ENCODE measurements around the gene MRTFA.

Gene MRTFA

DNA sequence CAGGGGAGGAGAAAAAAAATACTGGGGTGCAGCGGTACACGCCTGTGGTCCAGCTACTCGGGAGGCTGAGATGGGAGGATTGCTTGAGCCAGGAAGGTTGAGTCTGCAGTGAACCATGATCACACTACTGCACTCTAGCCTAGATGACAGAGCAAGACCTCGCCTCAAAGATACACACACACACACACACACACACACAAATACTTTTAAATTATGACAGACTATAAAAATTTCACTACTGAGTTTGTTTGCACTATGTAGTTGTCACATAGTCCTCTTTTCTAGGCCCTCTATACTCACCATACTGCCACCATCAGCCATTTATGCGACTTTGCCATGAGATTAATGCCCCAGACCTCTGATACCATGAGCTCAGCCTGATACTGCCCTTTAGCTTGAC lies 109.6 kb downstream of the MRTFA start:
- no peak for DNase-seq (ENCODE audit: extremely low read depth, low read depth)
- TF ChIP-seq, protein P1, sequence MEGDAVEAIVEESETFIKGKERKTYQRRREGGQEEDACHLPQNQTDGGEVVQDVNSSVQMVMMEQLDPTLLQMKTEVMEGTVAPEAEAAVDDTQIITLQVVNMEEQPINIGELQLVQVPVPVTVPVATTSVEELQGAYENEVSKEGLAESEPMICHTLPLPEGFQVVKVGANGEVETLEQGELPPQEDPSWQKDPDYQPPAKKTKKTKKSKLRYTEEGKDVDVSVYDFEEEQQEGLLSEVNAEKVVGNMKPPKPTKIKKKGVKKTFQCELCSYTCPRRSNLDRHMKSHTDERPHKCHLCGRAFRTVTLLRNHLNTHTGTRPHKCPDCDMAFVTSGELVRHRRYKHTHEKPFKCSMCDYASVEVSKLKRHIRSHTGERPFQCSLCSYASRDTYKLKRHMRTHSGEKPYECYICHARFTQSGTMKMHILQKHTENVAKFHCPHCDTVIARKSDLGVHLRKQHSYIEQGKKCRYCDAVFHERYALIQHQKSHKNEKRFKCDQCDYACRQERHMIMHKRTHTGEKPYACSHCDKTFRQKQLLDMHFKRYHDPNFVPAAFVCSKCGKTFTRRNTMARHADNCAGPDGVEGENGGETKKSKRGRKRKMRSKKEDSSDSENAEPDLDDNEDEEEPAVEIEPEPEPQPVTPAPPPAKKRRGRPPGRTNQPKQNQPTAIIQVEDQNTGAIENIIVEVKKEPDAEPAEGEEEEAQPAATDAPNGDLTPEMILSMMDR (IDR thresholded peaks at IDR 0.05; ENCODE audit: low read depth, low read length, missing control alignments): no peak
- no peak overlapping the region for H3K4me3 ChIP-seq (replicated peaks; ENCODE audit: low read depth, low read length)

DNA sequence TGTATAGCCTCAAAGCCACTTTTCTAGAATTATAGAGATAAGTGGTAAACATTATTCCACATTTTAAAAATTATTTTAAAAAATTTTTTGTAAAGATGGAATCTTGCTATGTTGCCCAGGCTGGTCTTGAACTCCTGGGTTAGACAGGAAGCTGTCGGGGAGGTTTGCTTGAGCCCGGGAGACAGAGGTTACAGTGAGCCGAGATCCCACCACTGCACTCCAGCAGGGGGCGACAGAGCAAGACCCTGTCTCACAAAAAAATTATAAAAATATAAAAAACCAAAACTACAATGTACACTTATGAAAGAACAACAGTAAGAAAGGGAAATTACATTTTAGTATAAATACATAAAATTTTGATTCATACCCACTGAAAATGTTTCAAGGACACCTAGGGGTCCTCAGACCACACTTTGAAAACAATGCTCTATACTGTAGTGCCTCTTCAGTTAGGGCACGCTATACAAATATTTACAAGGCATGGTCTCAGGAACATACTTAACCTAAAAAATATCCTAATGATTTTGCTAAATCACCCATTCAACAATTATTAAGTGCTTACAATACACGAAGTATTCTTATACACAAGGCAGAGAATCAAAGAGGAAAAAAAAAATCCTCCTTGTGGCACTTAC lies 111.2 kb downstream of the MRTFA start:
- DNase-seq (ENCODE audit: extremely low read depth, low read depth): no peak
- no peak overlapping the region for H3K4me3 ChIP-seq (replicated peaks; ENCODE audit: low read depth, low read length)
- TF ChIP-seq, protein P1 (IDR thresholded peaks at IDR 0.05; ENCODE audit: low read depth, low read length, missing control alignments): peak; percentile 86

- TF ChIP-seq, protein P1 (IDR thresholded peaks at IDR 0.05; ENCODE audit: low read depth, low read length, missing control alignments): peak; percentile 28
- H3K4me3 ChIP-seq (replicated peaks; ENCODE audit: low read depth, low read length): no peak overlapping the region
- no peak for DNase-seq (ENCODE audit: extremely low read depth, low read depth)
Observed at GRCh38 chr22:40524392-40525249, 111.9 kb downstream of the MRTFA start.

- TF ChIP-seq, protein P1 (IDR thresholded peaks at IDR 0.05; ENCODE audit: low read depth, low read length, missing control alignments): no peak
- no peak overlapping the region for H3K4me3 ChIP-seq (replicated peaks; ENCODE audit: low read depth, low read length)
- DNase-seq (ENCODE audit: extremely low read depth, low read depth): no peak
Observed at GRCh38 chr22:40522141-40522540, 114.4 kb downstream of the MRTFA start.

- DNase-seq (ENCODE audit: extremely low read depth, low read depth): no peak
- TF ChIP-seq, protein P1 (IDR thresholded peaks at IDR 0.05; ENCODE audit: low read depth, low read length, missing control alignments): no peak
- no peak overlapping the region for H3K4me3 ChIP-seq (replicated peaks; ENCODE audit: low read depth, low read length)
Observed at GRCh38 chr22:40521046-40521445, 115.5 kb downstream of the MRTFA start.

GRCh38 chr22:40520562-40520961 lies 116.0 kb downstream of the MRTFA start:
- TF ChIP-seq, protein P1 (IDR thresholded peaks at IDR 0.05; ENCODE audit: low read depth, low read length, missing control alignments): no peak
- DNase-seq (ENCODE audit: extremely low read depth, low read depth): no peak
- no peak overlapping the region for H3K4me3 ChIP-seq (replicated peaks; ENCODE audit: low read depth, low read length)

Measured in HFF-Myc (cell line).